Central memory CD8-positive, alpha-beta T cell (primary cell): ENCODE measurements around the gene WDR91.

Experiments used
- ATAC-seq: fragments of 150-1000 bp; cut with Tn5 transposase; replicated peaks from 2 replicates; pipeline ENCODE4 v1.10.0; 2022; ENCODE audit warnings: mild to moderate bottlenecking, moderate FRiP score, moderate number of reproducible peaks; ENCODE audit not compliant: poor library complexity, severe bottlenecking; ENCODE audit errors: extremely low read depth
- DNase-seq, 2 donors: peaks; one replicate each; pipeline ENCODE4 v3.0.0; 2021; ENCODE audit warnings: low spot score in 2 of 2
- H3K27ac Mint-ChIP-seq: one replicate; pipeline ENCODE4 v1.8.0; 2022; ENCODE audit warnings: low read depth, mild to moderate bottlenecking, moderate library complexity, mixed read lengths
- H3K27me3 Mint-ChIP-seq: one replicate; pipeline ENCODE4 v1.8.0; 2022; ENCODE audit warnings: mixed read lengths
- H3K36me3 Mint-ChIP-seq: one replicate; pipeline ENCODE4 v1.8.0; 2022; ENCODE audit warnings: mild to moderate bottlenecking, moderate library complexity, mixed read lengths; ENCODE audit not compliant: insufficient read depth
- H3K4me1 Mint-ChIP-seq: one replicate; pipeline ENCODE4 v1.8.0; 2022; ENCODE audit warnings: mixed read lengths
- H3K4me3 Mint-ChIP-seq: one replicate; pipeline ENCODE4 v1.8.0; 2022; ENCODE audit warnings: mild to moderate bottlenecking, moderate library complexity, mixed read lengths
- H3K9me3 Mint-ChIP-seq: one replicate; pipeline ENCODE4 v1.8.0; 2022; ENCODE audit warnings: mixed read lengths

The WDR91 gene

DNA sequence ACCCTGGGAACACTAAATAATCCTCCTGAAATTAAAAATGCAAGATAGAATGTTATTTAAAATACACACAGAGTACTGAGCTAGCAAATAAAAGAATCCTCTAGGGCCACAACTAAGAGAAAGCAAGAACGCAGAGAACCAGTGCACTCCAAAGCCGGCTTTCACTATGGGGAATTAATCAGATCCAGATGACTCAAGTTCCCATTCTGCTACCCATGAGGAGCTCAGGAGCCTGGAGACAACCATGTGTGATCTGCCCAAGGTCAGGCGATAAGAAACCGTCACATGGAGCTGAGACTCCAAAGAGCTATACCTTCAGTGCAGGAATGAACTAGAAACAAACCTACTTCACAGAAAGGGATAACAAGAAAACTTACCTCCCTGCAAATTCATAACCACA lies 21.4 kb downstream of the WDR91 start:
- H3K27ac Mint-ChIP-seq = no peak overlapping the region
- H3K9me3 Mint-ChIP-seq = no peaks in the 10 kb centered on the region
- peaks cover 39% of the 10 kb centered on the region for H3K36me3 Mint-ChIP-seq
- H3K27me3 Mint-ChIP-seq = no peaks in the 10 kb centered on the region
- DNase-seq = no peak
- no peak for ATAC-seq
- H3K4me3 Mint-ChIP-seq = no peak overlapping the region
- no peaks in the 10 kb centered on the region for H3K4me1 Mint-ChIP-seq

DNA sequence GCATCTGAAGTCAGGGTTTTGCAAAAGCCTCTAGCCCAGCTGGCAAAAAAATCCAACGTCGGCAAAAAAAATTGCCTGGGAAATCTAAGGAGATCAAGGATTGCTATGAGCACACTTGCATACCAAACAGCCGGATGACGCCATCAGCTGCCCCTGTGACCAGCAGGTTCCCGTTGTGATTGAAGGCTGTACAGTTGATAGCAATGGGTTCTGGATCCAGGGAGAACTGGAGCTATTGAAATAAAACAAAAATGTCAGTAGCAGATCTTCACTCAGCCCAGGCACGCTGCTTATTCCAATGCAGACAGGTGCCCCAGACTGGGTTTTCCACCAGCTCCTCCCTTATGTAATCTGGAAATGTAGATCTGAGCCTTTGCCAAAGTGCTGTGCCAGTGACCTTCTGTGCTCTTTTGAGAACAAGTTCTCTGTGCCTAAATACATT lies 22.1 kb downstream of the WDR91 start:
- no peaks in the 10 kb centered on the region for H3K9me3 Mint-ChIP-seq
- peaks cover 39% of the 10 kb centered on the region for H3K36me3 Mint-ChIP-seq
- no peak overlapping the region for H3K4me3 Mint-ChIP-seq
- ATAC-seq = no peak
- H3K4me1 Mint-ChIP-seq = no peaks in the 10 kb centered on the region
- no peak for DNase-seq
- no peaks in the 10 kb centered on the region for H3K27me3 Mint-ChIP-seq
- H3K27ac Mint-ChIP-seq = no peak overlapping the region

DNA sequence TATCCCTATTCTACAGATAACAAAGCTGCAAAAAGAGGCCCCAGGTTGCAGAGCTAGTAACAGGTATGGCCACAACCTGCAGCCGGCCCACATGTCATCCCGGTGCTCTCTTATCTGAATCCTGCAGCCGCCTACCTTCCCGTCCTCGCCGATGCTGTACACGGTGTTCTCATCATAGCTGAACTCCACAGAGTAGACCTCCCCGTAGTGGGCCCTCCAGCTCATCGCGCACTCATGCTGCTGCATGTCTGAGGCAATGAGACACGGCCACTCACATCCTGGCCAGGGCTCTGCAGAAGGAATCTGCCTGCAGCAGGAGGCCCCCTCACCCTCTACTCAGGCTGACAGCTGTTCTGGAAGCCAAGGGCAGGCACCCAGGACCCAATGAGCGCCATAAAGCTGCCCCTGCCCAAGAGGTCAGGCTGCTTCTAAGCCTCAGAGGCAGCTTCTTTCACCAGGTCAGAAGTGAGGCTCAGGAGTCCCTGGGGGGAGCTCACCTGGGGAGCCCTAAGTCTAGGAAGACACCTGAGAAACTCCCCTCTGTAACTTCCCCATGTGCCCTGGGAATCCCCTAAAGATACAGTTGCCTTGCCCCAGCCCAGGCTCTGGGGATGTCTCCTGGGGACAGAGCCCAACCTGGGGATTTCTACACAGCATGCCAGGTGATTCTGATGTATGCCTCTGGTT lies 22.9 kb downstream of the WDR91 start:
- ATAC-seq (no peak), DNase-seq (no peak)
- Mint-ChIP-seq H3K9me3 (no peaks in the 10 kb centered on the region), H3K27ac (peak overlapping the region; percentile 14), H3K4me1 (no peaks in the 10 kb centered on the region), H3K4me3 (no peak overlapping the region), H3K27me3 (no peaks in the 10 kb centered on the region), H3K36me3 (peaks cover 35% of the 10 kb centered on the region)

DNA sequence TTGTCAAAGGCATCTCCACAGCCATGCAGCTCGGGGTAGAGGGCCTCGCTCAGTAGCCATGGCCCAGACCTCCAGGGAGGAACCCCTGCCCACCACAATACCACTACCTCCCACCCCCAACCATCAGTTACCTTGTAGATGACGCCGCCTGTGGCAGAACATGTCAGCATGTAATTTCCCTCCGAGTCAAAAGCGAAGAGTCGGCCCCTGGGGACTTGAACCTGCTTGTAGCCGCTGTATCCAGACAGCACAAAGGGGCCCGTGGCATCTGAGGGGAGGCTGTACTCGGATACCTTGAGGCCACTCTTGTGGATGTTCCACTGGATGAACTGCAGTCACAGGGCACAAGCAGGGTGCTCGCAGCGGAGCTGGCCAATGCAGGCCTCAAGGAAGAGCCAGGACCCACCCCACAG lies 24.5 kb downstream of the WDR91 start:
- Mint-ChIP-seq H3K4me3 (no peak overlapping the region), H3K27ac (no peak overlapping the region), H3K9me3 (no peaks in the 10 kb centered on the region), H3K4me1 (no peaks in the 10 kb centered on the region), H3K27me3 (no peaks in the 10 kb centered on the region), H3K36me3 (peaks cover 27% of the 10 kb centered on the region)
- DNase-seq (no peak), ATAC-seq (no peak)

DNA sequence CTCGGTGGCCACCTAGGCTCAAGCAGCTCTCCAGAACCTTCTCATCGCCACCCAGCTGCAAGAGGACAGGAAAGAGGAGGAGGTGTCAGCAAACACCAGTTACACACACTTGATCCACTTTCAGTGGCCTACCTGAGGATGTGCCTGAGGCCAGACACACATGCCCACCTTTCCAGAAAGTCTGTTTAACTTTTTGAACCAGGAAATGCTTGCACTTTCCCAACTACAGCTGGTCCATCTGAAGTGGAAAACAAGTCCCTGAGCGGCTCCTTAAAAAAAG lies 25.1 kb downstream of the WDR91 start:
- no peak for ATAC-seq
- Mint-ChIP-seq H3K4me1 (no peaks in the 10 kb centered on the region), H3K36me3 (peaks cover 26% of the 10 kb centered on the region), H3K27ac (no peak overlapping the region), H3K9me3 (peaks cover 6% of the 10 kb centered on the region), H3K4me3 (no peak overlapping the region), H3K27me3 (no peaks in the 10 kb centered on the region)
- no peak for DNase-seq

DNA sequence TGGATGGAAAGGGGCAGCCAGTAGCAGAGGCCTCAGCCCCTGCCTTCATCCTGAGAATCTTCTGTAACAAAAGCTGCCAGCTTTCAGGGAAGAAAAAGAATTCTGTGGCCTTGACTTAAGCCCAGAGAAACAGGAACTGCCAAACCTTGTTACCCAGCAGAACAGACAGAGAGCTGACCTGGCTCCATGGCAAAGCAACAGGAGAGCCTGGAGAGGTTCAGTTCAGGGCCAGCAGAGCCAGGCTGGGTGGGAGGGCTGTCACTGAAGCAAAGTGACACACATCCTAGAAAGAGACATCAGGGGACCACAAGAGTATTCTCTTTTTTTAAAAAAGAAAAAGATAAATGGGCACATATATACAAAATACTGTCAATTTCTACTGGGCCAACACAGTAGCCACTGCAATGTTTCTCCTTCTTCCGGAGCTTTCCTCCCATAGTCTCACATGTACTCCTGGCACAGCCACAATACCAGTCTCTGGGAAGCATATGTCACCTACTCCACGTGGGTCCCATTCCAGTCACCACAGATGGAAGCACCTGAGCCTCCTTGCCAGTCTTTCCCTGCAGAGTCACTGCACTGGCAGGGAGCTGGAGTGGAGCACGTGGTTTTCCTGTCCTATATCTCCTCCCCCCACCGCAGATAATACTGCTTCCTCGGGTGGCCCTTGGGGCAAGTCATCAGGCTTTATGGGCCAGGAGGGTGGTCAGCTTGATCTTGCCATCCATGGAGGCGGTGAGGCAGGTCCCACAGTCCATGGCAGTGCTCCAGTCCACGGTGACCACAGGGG lies 25.7 kb downstream of the WDR91 start:
- H3K4me1 Mint-ChIP-seq = no peaks in the 10 kb centered on the region
- no peak overlapping the region for H3K27ac Mint-ChIP-seq
- DNase-seq = no peak
- peaks cover 24% of the 10 kb centered on the region for H3K36me3 Mint-ChIP-seq
- H3K27me3 Mint-ChIP-seq = no peaks in the 10 kb centered on the region
- H3K4me3 Mint-ChIP-seq = no peak overlapping the region
- no peak for ATAC-seq
- peaks cover 8% of the 10 kb centered on the region for H3K9me3 Mint-ChIP-seq

GRCh38 chr7:135184254-135184841 lies 27.0 kb downstream of the WDR91 start:
- no peak for ATAC-seq
- Mint-ChIP-seq H3K27me3 (no peaks in the 10 kb centered on the region), H3K36me3 (peaks cover 21% of the 10 kb centered on the region), H3K4me1 (no peaks in the 10 kb centered on the region), H3K9me3 (peaks cover 15% of the 10 kb centered on the region), H3K4me3 (no peak overlapping the region), H3K27ac (no peak overlapping the region)
- no peak for DNase-seq

DNA sequence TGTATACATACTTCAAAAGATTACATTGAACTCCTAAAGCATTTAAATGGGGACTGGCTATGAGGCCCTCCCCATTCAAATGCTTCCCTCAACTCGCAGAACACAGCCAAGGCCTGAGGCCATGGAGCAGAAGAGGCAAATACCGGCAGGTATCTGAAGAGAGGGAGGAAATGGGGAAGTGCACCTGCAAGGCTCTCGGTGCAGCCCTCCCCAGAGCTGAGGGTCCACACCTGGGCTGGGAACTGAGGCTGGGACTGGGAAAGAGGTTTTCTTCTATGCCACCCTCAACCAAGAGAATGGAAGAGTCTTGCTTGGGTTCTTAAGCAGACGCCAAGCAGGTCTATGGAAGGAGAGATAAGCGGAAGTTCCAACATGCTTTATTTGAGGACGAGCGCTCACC lies 27.8 kb downstream of the WDR91 start:
- peaks cover 15% of the 10 kb centered on the region for H3K9me3 Mint-ChIP-seq
- H3K36me3 Mint-ChIP-seq = peaks cover 21% of the 10 kb centered on the region
- H3K4me3 Mint-ChIP-seq = no peak overlapping the region
- no peaks in the 10 kb centered on the region for H3K4me1 Mint-ChIP-seq
- ATAC-seq = no peak
- no peaks in the 10 kb centered on the region for H3K27me3 Mint-ChIP-seq
- no peak overlapping the region for H3K27ac Mint-ChIP-seq
- DNase-seq = no peak

- H3K9me3 Mint-ChIP-seq = peaks cover 15% of the 10 kb centered on the region
- DNase-seq (no peak), ATAC-seq (no peak)
- H3K4me3 Mint-ChIP-seq = no peak overlapping the region
- no peak overlapping the region for H3K27ac Mint-ChIP-seq
- no peaks in the 10 kb centered on the region for H3K27me3 Mint-ChIP-seq
- H3K4me1 Mint-ChIP-seq = no peaks in the 10 kb centered on the region
- peaks cover 20% of the 10 kb centered on the region for H3K36me3 Mint-ChIP-seq
Measured at GRCh38 chr7:135181929-135182678, 29.2 kb downstream of the WDR91 start.

DNA sequence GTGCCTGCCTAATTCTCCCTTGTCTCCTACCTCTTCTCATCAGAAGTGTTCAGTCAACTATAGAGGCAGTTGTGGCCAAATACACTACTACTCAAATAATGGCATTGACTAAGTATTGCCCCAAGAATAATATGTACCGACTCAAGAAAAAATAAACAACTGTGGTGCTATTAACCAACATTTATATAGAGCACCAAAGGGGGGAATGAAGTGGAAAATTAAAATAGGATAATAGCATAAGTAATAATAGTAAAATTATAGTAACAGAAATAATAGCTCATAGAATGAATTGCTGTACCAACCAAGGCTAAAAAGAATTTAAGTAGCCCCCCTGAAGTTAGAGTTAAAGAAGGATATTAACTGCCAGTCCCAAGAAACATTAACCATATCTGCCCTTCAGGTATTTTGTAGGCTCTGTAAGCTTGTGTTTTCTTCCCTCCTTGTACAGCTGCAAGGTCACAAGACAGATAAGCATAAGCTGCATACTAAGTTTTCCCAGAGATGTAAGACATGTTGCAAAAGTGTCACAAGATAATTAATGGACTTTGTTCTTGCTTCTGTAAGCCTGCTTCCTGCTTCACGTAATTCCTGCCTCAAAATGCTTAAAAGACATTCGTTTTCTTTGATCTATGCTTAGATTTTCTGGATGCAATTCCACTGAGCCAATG lies 29.9 kb downstream of the WDR91 start:
- no peaks in the 10 kb centered on the region for H3K27me3 Mint-ChIP-seq
- H3K36me3 Mint-ChIP-seq = peaks cover 20% of the 10 kb centered on the region
- H3K27ac Mint-ChIP-seq = no peak overlapping the region
- H3K4me3 Mint-ChIP-seq = no peak overlapping the region
- H3K9me3 Mint-ChIP-seq = peaks cover 15% of the 10 kb centered on the region
- ATAC-seq = no peak
- H3K4me1 Mint-ChIP-seq = no peaks in the 10 kb centered on the region
- DNase-seq = no peak

DNA sequence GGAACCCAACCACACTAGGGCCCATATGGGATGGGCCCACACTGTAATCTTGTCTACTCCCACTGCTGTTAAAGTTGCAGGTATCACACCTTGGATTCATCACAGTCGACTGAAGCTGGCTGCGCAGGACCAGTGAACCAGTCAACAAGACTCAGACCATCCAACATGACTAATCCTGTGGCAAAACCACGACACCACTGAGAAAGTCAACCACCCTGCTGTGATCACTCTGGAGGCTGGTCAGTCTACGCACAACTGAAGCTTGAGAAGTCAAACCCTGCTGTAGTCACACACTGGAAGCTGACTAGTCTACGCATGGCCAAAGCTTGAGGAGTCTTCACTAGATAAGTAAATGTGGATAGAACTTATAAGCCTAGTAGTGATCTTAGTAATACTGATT lies 31.2 kb downstream of the WDR91 start:
- peaks cover 15% of the 10 kb centered on the region for H3K9me3 Mint-ChIP-seq
- H3K4me1 Mint-ChIP-seq = no peaks in the 10 kb centered on the region
- H3K4me3 Mint-ChIP-seq = no peak overlapping the region
- H3K27me3 Mint-ChIP-seq = no peaks in the 10 kb centered on the region
- ATAC-seq (no peak), DNase-seq (no peak)
- H3K27ac Mint-ChIP-seq = no peak overlapping the region
- H3K36me3 Mint-ChIP-seq = peaks cover 12% of the 10 kb centered on the region

DNA sequence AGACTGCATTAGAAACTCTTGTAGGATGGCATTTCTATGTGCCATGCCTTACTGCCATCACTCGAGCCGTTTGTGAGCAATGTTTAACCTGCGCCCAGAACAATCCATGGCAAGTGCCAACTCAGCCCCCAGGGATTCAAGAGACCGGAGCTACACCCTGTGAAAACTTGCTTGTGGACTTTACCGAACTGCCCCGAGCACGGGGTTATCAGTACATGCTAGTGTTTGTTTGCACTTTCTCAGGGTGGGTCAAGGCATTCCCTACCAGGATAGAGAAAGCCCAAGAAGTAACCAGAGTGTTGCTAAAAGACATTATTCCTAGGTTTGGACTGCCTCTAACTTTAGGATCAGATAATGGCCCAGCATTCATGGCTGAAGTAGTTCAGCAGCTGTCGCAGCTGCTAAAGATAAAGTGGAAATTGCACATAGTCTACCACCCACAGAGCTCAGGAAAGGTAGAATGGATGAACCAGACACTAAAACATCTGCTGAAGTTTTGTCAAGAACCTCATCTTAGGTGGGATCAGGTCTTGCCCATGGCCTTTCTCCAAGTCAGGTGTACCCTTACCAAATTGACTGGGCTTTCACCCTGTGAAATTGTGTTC lies 31.9 kb downstream of the WDR91 start:
- Mint-ChIP-seq H3K27me3 (no peaks in the 10 kb centered on the region), H3K4me3 (no peak overlapping the region), H3K4me1 (no peaks in the 10 kb centered on the region), H3K9me3 (peaks cover 15% of the 10 kb centered on the region), H3K27ac (no peak overlapping the region), H3K36me3 (peaks cover 12% of the 10 kb centered on the region)
- DNase-seq (no peak), ATAC-seq (no peak)
